Cardiac fibroblast (primary cell): ENCODE measurements around the gene MAMLD1.

Source experiments
- DNase-seq, 2 donors: peaks; one replicate each; pipeline versions ENCODE4 v3.0.0 to v3.0.0-alpha.2; 2010; ENCODE audit warnings: low read depth in 2 of 2
- H3K4me3 ChIP-seq, 2 donors: replicated peaks in 1 of 2; 1 replicate in 1 of 2; 2 replicates in 1 of 2; pipeline ENCODE4 v1.5.1; 2011; ENCODE audit warnings: low read depth in 2 of 2, low read length in 2 of 2, mild to moderate bottlenecking in 2 of 2, moderate library complexity in 1 of 2
- CTCF ChIP-seq: IDR thresholded peaks from one replicate; pipeline ENCODE4 v1.5.1; 2011; ENCODE audit warnings: low read depth, mild to moderate bottlenecking, low read length, inconsistent platforms

MAMLD1 gene

DNA sequence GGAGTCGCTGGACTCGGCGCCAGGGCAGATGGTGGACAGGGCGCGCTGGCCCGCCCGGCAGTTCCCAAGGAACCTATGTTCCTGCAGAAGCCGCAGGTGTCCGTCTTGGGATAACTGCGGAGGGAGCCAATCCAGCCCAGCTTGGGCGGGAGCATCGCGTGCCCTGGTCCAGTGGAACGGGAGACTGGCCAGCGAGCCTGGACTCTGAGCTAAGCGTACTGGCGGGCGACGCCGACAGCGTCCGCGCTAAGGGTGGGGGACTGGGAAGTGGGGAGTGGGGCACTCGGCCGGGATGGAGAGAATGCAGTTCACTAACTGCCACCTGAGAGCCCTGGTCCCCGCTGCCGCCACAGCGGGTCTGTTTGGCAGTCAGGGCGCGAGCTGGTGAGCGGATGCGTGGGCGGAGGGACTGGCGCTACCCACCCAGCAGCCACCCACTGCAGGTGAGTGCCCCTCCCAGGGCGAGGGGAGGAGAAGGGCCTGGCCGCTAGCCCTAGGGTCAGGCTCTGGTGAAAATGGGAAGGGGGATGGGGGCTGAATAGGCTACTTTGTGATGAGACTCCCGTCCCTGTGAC is 1.3 kb upstream of the MAMLD1 start:
- no peak for DNase-seq
- H3K4me3 ChIP-seq: peak overlapping the region; percentile 56 to 65
- TF ChIP-seq CTCF: no peak

- peak; percentile 20 for TF ChIP-seq CTCF
- H3K4me3 ChIP-seq: peak overlapping the region; percentile 61 to 65
- DNase-seq: peak; percentile 49
Observed at GRCh38 chrX:150363561-150364346, 637 bp downstream of the MAMLD1 start.

- DNase-seq: no peak
- no peak for TF ChIP-seq CTCF
- peak overlapping the region; percentile 61 to 65 for H3K4me3 ChIP-seq
Observed at GRCh38 chrX:150364347-150365050, 1.4 kb downstream of the MAMLD1 start.

- H3K4me3 ChIP-seq: peak overlapping the region; percentile 55 to 65
- peak; percentile 66 to 67 for DNase-seq
- peak; percentile 5 for TF ChIP-seq CTCF
Observed at GRCh38 chrX:150365051-150365989, 2.2 kb downstream of the MAMLD1 start.

GRCh38 chrX:150365990-150366911 is 3.1 kb downstream of the MAMLD1 start:
- H3K4me3 ChIP-seq: peak overlapping the region; percentile 55 to 62
- DNase-seq: peak; percentile 43 to 47
- TF ChIP-seq CTCF: peak; percentile 22
